Stimulated activated CD8-positive, alpha-beta memory T cell treated with anti-CD3 and anti-CD28 coated beads, Interleukin-12 subunit alpha, Interleukin-12 subunit beta, amount 100 ng/mL, for 24 hours (primary cell): ENCODE measurements around the gene SLC9A7.
"Not testable (repeated sequence)": the region's sequence is repeated elsewhere in the genome, so short reads cannot be mapped to it uniquely, and the experiment has no call there.

Experiments used
- DNase-seq: peaks from one replicate; pipeline ENCODE4 v3.0.0-alpha.2; 2020; ENCODE audit errors: extremely low read depth

SLC9A7 gene

GRCh38 chrX:46758956-46759644 is at the start of gene SLC9A7:
Gene SLC9A7, minus strand, starts transcription at chrX:46759118. Its CDS starts 89 bp downstream, at chrX:46759029.
- DNase-seq: peak; percentile 40

GRCh38 chrX:46805270-46805669 is 46.4 kb upstream of the SLC9A7 start:
- DNase-seq: no peak

DNA sequence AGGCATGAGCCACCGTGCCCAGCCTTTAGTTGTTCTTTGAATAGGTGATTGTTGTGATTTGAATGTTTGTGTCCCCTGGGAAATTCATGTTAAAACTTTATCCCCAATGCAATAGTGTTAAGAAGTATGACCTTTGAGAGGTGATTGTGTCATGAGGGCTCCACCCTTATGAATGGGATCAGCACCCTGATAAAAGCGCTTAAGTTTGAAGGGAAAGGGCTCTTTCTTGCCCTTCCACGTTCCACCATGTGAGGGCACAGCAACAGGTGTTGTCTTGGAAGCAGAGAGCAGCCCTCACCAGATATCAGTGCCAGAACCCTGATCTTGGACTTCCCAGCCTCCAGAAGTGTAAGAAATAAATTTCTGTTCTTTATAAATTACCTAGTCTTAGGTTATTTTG is 44.2 kb upstream of the SLC9A7 start:
- no peak for DNase-seq

GRCh38 chrX:46796574-46797191 is 37.8 kb upstream of the SLC9A7 start:
- DNase-seq: peak; percentile 27

GRCh38 chrX:46793386-46794143 is 34.6 kb upstream of the SLC9A7 start:
- no peak for DNase-seq

DNA sequence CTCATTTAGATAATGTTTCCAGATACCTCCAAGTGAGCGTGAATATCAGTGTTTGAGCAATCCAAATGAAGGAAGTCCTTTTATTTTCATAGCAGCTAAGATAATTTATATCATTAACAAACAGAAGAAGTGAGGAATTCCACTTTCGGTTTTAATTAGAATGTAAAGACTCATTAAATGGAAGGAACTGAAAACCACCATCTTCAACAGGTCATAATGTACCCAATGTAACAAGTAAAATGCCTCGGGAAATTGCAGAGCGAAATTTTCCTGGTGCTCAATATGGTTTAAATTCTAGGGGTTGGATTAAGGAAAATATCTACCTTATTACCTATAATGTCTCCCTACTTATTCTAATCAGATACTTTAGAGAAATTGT is 33.9 kb upstream of the SLC9A7 start:
- no peak for DNase-seq

DNA sequence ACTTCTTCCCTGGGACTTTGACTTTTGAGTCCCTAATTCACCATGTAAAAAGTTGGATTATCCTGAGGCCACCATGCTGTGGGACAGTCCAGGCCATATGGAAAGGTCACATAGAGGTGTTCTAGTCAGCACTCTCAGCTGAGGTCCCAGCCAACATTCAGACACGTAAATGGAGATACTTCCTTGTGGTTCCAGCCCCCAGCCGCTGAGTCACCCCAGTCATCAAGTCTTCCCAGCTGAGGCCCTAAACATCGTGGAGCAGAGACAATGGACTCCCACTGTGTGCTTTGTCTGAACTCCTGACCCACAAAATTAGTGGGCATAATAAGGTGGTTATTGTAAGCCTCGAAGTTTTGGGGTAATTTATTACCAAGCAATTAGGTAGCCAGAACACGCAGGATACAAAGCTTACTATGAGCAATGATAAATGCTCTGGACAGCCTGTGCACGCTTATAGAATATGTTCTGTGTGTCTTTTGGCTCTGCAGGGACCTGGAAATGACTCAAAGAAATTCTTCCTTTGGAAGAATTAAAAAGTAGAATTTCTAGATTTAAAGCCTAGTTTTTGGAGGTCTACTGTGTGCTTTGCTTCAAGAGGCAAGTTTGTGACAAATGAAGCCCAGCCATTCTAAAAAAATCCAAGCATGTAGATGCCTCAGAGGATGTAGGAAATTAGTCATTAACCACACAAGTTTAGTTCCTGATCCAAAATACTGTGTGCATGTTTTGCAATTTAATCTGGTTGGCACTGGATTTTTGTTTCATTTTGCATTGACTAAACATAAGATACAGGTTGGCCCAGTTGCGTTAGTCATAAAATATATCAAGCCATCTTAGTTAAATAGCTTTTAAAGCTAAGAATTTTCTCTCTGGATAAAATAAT is 33.2 kb upstream of the SLC9A7 start:
- no peak for DNase-seq

DNA sequence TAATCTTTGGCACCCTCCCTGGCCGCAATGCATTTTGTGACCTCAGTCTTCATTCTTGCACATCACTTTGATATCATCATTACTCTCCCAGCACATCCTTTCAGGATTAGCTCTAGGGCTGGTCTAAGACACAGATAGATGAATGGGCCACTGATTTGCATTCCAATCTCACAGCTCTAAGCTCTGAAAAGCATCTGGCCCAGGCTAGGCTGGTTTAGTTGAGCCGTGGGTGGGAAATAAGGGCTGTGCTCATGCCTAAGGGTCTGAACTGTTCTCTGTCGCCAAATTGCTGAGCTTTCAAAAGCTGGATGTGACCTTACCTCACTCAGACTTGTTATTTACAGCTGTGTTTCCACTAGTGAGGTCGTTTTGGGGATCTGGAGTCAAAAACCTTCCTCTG is 30.0 kb upstream of the SLC9A7 start:
- DNase-seq: no peak

GRCh38 chrX:46784437-46784836 is 25.5 kb upstream of the SLC9A7 start:
- not testable (repeated sequence) for DNase-seq

GRCh38 chrX:46782034-46782433 is 23.1 kb upstream of the SLC9A7 start:
- DNase-seq: no peak

- DNase-seq: no peak
Observed at GRCh38 chrX:46777971-46778810, 19.3 kb upstream of the SLC9A7 start.

DNA sequence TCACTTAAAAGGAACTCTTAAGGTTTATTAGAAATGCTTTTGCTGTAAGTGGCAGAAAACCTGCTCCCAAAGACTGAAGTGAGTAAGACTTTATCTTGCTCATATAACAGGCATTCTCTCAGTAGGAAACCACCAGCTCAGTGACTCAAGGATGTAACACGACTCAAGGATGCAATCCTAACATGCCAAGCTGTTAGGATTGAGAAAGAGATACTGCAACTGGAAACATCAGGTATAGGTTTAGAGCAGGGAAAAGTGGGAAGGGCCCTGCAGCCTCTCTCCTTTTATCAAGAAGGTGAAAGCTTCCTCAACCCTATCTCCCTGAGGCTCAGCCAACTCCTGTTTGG is 11.9 kb upstream of the SLC9A7 start:
- no peak for DNase-seq

DNA sequence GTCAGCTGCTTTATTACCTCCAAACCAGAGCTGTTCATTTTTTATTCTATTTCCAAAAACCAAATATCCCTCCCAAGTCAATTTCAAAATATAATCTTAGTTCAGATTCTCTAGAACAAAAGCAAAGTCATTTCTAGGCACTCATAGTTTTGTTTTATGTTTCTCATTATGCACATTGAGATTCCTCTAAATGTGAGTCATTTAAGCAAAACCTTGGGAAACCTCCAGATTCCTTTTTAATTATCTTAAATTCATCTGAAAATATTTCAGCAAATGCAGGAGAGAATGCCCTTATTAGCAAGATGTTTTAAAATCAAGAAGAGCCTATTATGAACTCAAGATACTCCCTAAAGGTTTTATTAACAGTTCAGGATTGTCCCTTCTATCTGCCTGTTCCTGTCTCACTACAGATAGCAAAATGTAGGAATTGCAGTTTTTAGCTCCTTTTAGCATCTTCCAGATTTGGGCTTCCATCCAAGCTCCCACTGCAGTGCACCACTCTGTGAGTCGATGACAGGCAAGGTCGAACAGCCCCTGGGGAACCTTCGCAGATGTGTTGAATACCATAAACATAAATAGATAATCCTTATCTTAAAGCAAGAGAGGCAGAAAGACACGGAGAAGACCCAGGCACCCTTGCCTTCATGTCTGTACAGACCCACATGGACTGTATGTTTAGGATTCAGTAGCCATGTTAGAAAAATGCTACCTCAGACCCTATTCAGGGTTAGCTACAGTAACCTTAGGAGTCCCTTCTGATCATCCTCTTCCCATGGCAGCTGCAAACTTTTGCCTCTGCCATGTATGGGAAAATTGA is 11.3 kb upstream of the SLC9A7 start:
- no peak for DNase-seq

DNA sequence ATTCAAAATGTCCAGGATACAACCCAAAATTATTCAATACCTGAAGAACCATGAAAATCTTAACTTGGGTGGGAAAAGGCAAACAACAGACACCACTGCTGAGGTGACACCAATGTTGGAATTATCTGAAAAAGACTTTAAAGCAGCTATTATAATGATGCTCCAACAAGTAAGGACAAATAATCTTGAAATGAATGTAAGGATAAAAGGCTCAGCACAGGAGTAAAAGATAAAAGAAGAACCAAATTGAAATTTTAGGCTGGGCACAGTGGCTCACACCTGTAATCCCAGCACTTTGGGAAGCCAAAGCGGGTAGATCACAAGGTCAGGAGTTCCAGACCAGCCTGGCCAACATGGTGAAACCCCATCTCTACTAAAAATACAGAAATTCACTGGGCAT is 4.0 kb upstream of the SLC9A7 start:
- no peak for DNase-seq

DNA sequence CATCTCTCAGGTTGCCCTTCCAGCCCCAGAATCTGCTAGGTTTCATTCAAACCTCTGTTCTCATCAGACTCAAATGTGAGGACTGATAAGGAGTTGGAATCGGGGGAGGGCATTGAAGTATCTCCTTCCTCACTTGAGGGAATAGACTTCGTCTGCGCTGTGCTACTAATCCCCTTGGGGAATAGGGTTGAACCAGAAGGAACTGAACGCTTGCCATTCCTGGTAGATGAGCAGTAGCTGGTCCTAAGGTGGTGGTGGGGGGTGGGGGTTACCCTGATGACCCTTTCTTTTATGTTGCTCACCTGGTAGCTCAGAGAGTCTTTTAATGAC is 692 bp upstream of the SLC9A7 start:
- no peak for DNase-seq

GRCh38 chrX:46758163-46758955 is 559 bp downstream of the SLC9A7 start:
- DNase-seq: no peak

DNA sequence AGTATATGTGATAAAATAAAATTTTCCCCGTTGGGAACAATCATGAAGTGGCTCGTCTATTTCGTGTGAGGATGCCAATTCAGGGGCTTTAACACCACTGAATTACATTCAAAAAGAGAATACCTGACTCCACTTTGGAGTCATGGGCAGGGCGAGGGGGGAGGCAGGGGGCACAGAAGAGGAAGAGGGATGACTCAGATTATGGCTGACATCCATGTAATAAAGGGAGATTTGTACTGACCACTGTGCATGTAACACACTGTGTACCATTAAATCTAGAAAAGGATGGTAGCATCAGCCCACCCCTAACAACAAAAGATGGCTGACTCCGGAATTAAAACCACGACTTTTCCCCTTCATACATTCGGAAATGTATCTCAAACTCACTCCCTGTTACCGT is 1.3 kb downstream of the SLC9A7 start:
- no peak for DNase-seq

GRCh38 chrX:46757052-46757451 is 1.9 kb downstream of the SLC9A7 start:
- DNase-seq: no peak

GRCh38 chrX:46755671-46756070 is 3.2 kb downstream of the SLC9A7 start:
- DNase-seq: no peak

- no peak for DNase-seq
Observed at GRCh38 chrX:46754586-46755061, 4.3 kb downstream of the SLC9A7 start.
